ENCODE data around the gene TNC.

Gene TNC

GRCh38 chr9:114972510-114973136 lies 145.3 kb downstream of the TNC start:
- Mint-ChIP-seq H3K4me3 (no peak overlapping the region), H3K27me3 (peaks cover 3% of the 10 kb centered on the region), H3K4me1 (ENCODE audit: low read depth) (peaks cover 22% of the 10 kb centered on the region), H3K27ac (no peak overlapping the region), H3K9me3 (no peaks in the 10 kb centered on the region), H3K36me3 (ENCODE audit: low read depth) (no peaks in the 10 kb centered on the region)
